Lung (tissue), 12 donors: Measurements from ENCODE around the gene ANO1. TPM values are rescaled to one million over a fixed set of nuclear protein-coding genes. Genes with fewer than 3 reads are reported as not detected.

Experiments
- ATAC-seq: fragments of 200-7000 bp; cut with Tn5 transposase; one replicate; pipeline ENCODE4 v1.9.1; 2020; ENCODE audit warnings: moderate number of reproducible peaks; ENCODE audit not compliant: insufficient read depth, low FRiP score
- DNase-seq, 3 donors: peaks; one replicate each; pipeline ENCODE4 v3.0.0-alpha.2; 2013 to 2017
- H3K27ac ChIP-seq, 2 donors: one replicate each; pipeline ENCODE4 v1.5.1; 2013; ENCODE audit warnings: mild to moderate bottlenecking in 2 of 2, moderate library complexity in 2 of 2, control low read depth in 1 of 2, inconsistent platforms in 1 of 2, low read depth in 1 of 2, low read length in 1 of 2
- H3K27me3 ChIP-seq, 3 donors: one replicate each; pipeline ENCODE4 v1.5.1; 2013; ENCODE audit warnings: low read length in 2 of 3; ENCODE audit not compliant: control insufficient read depth in 3 of 3, insufficient read depth in 3 of 3
- H3K36me3 ChIP-seq, 4 donors: one replicate each; pipeline ENCODE4 v1.5.1; 2013; ENCODE audit warnings: low read length in 4 of 4, mild to moderate bottlenecking in 1 of 4, moderate library complexity in 1 of 4; ENCODE audit not compliant: control insufficient read depth in 4 of 4, insufficient read depth in 4 of 4
- H3K4me1 ChIP-seq, 5 donors: one replicate each; pipeline ENCODE4 v1.5.1; 2013; ENCODE audit warnings: low read length in 5 of 5, mild to moderate bottlenecking in 2 of 5, moderate library complexity in 1 of 5; ENCODE audit not compliant: control insufficient read depth in 5 of 5, insufficient read depth in 5 of 5
- H3K4me3 ChIP-seq: one replicate; pipeline ENCODE4 v1.5.1; 2013; ENCODE audit warnings: mild to moderate bottlenecking, control low read depth, moderate library complexity
- H3K9ac ChIP-seq, 2 donors: one replicate each; pipeline ENCODE4 v1.5.1; 2013; ENCODE audit warnings: low read length in 2 of 2, control low read depth in 1 of 2; ENCODE audit not compliant: insufficient read depth in 1 of 2
- H3K9me3 ChIP-seq, 4 donors: one replicate each; pipeline ENCODE4 v1.5.1; 2013; ENCODE audit warnings: low read length in 3 of 4, mild to moderate bottlenecking in 1 of 4, moderate library complexity in 1 of 4; ENCODE audit not compliant: control insufficient read depth in 4 of 4, insufficient read depth in 3 of 4
- WGBS, 2 donors: extraction: QIAGEN DNeasy Blood & Tissue Kit; methylation state at CpG; one replicate each; pipeline ENCODE4 v1.1.7; 2013; 5-methylcytosine and 5-hydroxymethylcytosine counted together
- polyA plus RNA-seq, 2 donors: library from polyadenylated mRNA; stranded (reverse); fragments of 200-250 nt; gene quantifications; one replicate each; pipeline ENCODE4 v1.2.1, GENCODE V29; 2013
- total RNA-seq, 2 donors: library from RNA; depleted of rRNA in 1 of 2; stranded (reverse); fragments of >200 nt in 1 of 2; gene quantifications; one replicate each; pipeline ENCODE4 v1.2.1, GENCODE V29; 2014 to 2021
- TF ChIP-seq, protein P1 (sequence below): IDR thresholded peaks from 2 replicates; pipeline ENCODE4 v1.5.1; 2012; ENCODE audit warnings: mild to moderate bottlenecking; ENCODE audit errors: control extremely low read depth, extremely low read depth
- donor health status: control.
- donor health status: control.
- donor health status: Bipolar disorder and iron deficiency.
- donor health status: healthy.
- donor health status: DM: yes; HTN: yes; CAD: no.

ANO1 gene
- total and polyA plus RNA-seq, 4 donors, result 1.2 to 10.8 (median 5.5) TPM

DNA sequence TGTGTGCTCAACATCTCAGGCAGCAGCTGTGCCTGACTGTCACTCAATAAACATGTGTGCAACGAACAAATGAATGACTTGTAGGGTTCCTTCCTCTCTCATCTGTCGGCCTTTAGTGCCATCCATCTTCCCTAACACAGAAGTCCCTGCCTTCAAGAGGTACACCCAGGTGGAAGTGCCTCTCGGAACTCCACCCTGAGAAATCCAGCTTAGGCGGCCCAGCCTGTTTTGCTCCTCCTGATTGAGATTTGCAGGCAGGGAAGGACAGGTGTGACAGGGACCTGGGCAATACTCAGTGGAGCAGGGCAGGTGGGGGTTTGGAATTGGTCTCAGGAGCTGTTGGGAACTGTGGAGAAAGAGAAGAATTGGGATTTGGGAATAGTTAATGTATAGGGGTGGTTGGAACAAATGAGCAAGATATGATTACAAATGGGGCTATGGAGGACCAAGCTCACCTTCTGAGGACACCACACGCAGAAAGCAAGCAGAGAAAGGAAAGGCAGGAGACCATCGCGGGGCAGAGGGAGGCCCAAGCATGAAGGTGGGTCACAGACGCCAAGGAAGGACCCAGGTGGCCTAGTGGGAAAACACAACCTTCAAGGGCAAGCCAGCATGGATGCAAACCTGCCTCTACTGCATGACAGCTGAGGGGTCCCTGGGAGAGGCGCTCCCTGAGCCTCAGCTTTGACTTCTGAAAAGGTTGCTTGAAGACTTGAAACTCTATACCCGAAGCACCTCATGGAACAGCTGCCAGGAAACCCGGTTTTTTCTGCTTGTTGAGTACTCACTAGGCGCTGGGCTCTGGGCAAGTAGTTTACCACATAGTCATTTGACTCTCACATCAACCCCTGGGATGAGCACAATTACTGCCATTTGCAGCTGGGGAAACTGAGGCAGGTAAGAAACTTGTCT is 40.9 kb upstream of the ANO1 start:
- DNase-seq (no peak), ATAC-seq (no peak)
- WGBS, 2 donors, result 87 to 88% methylated on average over 12 of the region's 12 CpGs
- no peaks in the 10 kb centered on the region for H3K4me1 ChIP-seq
- H3K36me3 ChIP-seq, result no peaks in the 10 kb centered on the region
- H3K27me3 ChIP-seq, result no peaks in the 10 kb centered on the region
- TF ChIP-seq, protein P1, sequence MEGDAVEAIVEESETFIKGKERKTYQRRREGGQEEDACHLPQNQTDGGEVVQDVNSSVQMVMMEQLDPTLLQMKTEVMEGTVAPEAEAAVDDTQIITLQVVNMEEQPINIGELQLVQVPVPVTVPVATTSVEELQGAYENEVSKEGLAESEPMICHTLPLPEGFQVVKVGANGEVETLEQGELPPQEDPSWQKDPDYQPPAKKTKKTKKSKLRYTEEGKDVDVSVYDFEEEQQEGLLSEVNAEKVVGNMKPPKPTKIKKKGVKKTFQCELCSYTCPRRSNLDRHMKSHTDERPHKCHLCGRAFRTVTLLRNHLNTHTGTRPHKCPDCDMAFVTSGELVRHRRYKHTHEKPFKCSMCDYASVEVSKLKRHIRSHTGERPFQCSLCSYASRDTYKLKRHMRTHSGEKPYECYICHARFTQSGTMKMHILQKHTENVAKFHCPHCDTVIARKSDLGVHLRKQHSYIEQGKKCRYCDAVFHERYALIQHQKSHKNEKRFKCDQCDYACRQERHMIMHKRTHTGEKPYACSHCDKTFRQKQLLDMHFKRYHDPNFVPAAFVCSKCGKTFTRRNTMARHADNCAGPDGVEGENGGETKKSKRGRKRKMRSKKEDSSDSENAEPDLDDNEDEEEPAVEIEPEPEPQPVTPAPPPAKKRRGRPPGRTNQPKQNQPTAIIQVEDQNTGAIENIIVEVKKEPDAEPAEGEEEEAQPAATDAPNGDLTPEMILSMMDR, result no peak
- no peak overlapping the region for H3K9ac ChIP-seq
- no peak overlapping the region for H3K27ac ChIP-seq
- peaks cover 0 to 17% (median 10%) of the 10 kb centered on the region in 4 donors for H3K9me3 ChIP-seq
- no peak overlapping the region for H3K4me3 ChIP-seq

DNA sequence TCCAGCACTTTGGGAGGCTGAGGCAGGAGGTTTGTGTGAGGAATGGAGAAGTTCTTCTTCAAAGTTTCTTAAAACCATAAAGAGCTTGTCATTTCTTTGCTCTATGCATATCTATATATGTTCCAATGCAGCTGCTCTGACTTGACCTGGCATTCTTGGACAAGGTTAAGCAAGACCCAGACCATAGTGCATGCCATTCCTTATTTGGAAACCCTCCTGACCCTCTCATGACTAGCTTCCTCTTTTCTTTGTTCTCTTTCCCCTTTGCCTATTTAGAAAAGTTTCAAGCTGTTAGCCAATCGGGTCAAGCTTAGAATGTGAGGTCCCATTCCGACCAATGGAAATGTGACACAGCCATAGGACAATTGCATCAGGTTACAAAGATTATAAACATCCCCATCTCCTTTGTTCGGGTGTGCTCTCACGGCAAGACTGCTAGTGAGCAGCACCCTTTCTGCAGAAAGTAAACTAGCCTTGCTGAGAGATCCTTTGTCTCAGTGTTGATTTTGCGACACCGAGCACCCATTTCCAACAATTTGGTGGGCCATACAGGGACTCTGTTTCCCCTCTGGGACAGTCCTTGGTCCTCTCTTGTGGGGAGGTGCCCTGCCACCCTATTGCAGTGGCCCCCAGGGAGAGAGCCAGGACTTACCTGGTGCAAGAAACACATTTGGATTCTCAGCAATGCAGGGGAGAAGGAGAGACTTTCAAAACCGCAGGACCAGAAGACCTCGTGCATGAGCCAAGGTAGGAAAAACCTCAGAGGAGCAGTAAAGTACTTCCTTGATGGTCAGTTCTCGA is 39.9 kb upstream of the ANO1 start:
- WGBS, 2 donors, result 89 to 92% methylated on average over 9 of the region's 9 CpGs
- no peak overlapping the region for H3K27ac ChIP-seq
- DNase-seq (no peak), ATAC-seq (no peak)
- peaks cover 0 to 20% (median 17%) of the 10 kb centered on the region in 4 donors for H3K9me3 ChIP-seq
- no peak overlapping the region for H3K9ac ChIP-seq
- TF ChIP-seq, protein P1, result no peak
- H3K27me3 ChIP-seq, result no peaks in the 10 kb centered on the region
- no peaks in the 10 kb centered on the region for H3K36me3 ChIP-seq
- H3K4me3 ChIP-seq, result no peak overlapping the region
- H3K4me1 ChIP-seq, result no peaks in the 10 kb centered on the region

DNA sequence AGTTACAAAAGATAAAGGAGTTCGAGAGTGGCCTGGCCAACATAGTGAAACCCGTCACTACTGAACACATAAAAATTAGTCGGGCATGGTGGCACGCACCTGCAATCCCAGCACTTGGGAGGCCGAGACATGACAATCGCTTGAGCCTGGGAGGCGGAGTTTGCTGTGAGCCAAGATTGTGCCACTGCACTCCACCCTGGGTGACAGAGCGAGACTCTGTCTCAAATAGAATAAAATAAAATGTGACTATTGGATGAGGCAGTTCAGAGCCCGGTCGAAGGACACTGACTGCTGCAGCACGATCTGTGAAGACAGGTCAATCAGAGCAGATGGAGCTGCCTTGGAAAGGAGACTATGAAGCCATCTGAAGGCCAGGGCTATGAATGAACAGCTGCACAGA is 37.7 kb upstream of the ANO1 start:
- DNase-seq, result no peak
- no peak overlapping the region for H3K9ac ChIP-seq
- H3K27ac ChIP-seq, result no peak overlapping the region
- peaks cover 0 to 20% (median 17%) of the 10 kb centered on the region in 4 donors for H3K9me3 ChIP-seq
- WGBS, 2 donors, result 95 to 96% methylated on average over 11 of the region's 11 CpGs
- no peak overlapping the region for H3K4me3 ChIP-seq
- no peak for ATAC-seq
- TF ChIP-seq, protein P1, result no peak
- H3K4me1 ChIP-seq, result no peaks in the 10 kb centered on the region
- H3K27me3 ChIP-seq, result no peaks in the 10 kb centered on the region
- no peaks in the 10 kb centered on the region for H3K36me3 ChIP-seq
